ENCODE data around the gene PLPP6. TPM values are rescaled to one million over a fixed set of nuclear protein-coding genes. Genes with fewer than 3 reads are reported as not detected.

PLPP6 gene
- 8.6 TPM in 2 replicates for total RNA-seq
- long read RNA-seq, transcript PLPP6-201 (1 exons, 2,944 nt), result major isoform, 11 of 11 reads
- long read RNA-seq, partial matches to known transcripts, result 0 of 11 reads
- long read RNA-seq, other reads (novel, unspliced or antisense), result 0 of 11 reads

DNA sequence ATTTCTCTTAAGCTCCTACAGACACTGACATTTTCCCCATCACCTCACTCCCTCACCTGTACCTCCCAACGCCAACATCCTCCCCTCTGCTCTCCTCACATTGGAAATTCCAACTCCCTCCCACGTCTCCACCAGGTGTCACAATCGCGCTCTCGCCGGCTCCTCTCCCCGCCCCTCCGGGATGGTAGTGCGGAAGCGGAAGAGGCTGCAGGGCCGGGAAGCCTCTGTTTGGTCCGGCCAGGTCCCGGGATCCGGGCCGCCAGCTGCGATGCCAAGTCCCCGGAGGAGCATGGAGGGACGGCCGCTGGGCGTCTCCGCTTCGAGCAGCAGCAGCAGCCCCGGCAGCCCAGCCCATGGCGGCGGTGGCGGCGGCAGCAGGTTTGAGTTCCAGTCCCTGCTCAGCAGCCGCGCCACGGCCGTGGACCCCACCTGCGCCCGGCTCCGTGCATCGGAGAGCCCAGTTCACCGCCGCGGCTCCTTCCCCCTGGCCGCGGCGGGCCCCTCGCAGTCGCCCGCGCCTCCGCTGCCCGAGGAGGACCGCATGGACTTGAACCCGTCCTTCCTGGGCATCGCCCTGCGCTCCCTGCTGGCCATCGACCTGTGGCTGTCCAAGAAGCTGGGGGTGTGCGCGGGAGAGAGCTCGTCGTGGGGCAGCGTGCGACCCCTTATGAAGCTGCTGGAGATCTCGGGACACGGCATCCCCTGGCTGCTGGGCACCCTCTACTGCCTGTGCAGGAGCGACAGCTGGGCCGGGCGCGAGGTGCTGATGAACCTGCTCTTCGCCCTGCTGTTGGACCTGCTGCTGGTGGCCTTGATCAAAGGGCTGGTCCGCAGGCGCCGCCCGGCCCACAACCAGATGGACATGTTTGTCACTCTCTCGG, at the start of gene PLPP6:
TSS of gene PLPP6 (plus strand) at position 187 of the 881 bp plus-strand sequence. CDS start at position 269, 82 bp downstream.
- Mint-ChIP-seq H3K4me1 (peaks cover 45% of the 10 kb centered on the region), H3K27me3 (ENCODE audit: low read depth) (peaks cover 33% of the 10 kb centered on the region)
- peak; percentile 70 for DNase-seq (ENCODE audit: low read depth, low spot score)

GRCh38 chr9:4614627-4615026, 47.5 kb upstream of the PLPP6 start:
- TF ChIP-seq, protein P1, sequence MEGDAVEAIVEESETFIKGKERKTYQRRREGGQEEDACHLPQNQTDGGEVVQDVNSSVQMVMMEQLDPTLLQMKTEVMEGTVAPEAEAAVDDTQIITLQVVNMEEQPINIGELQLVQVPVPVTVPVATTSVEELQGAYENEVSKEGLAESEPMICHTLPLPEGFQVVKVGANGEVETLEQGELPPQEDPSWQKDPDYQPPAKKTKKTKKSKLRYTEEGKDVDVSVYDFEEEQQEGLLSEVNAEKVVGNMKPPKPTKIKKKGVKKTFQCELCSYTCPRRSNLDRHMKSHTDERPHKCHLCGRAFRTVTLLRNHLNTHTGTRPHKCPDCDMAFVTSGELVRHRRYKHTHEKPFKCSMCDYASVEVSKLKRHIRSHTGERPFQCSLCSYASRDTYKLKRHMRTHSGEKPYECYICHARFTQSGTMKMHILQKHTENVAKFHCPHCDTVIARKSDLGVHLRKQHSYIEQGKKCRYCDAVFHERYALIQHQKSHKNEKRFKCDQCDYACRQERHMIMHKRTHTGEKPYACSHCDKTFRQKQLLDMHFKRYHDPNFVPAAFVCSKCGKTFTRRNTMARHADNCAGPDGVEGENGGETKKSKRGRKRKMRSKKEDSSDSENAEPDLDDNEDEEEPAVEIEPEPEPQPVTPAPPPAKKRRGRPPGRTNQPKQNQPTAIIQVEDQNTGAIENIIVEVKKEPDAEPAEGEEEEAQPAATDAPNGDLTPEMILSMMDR (conservative IDR thresholded peaks at IDR 0.05), result no peak
- DNase-seq (ENCODE audit: low read depth, low spot score), result no peak
- H3K27ac Mint-ChIP-seq (ENCODE audit: unreplicated experiment), result no peak overlapping the region
- peaks cover 8% of the 10 kb centered on the region for H3K4me1 Mint-ChIP-seq
- H3K4me3 Mint-ChIP-seq, result no peak overlapping the region
- H3K36me3 Mint-ChIP-seq (ENCODE audit: low read depth), result peaks cover 2% of the 10 kb centered on the region
- peaks cover 3% of the 10 kb centered on the region for H3K27me3 Mint-ChIP-seq (ENCODE audit: low read depth)
- peaks cover 5% of the 10 kb centered on the region for H3K9me3 Mint-ChIP-seq

More for the DNA sequence above, at the start of gene PLPP6:
- TF ChIP-seq, protein P1 (conservative IDR thresholded peaks at IDR 0.05), result peak; percentile 62
- Mint-ChIP-seq H3K36me3 (ENCODE audit: low read depth) (no peaks in the 10 kb centered on the region), H3K4me3 (peak within 1 kb of the TSS; percentile 91), H3K27ac (ENCODE audit: unreplicated experiment) (no peak within 1 kb of the TSS), H3K9me3 (no peaks in the 10 kb centered on the region)

- H3K36me3 Mint-ChIP-seq (ENCODE audit: low read depth), result peaks cover 2% of the 10 kb centered on the region
- no peak overlapping the region for H3K27ac Mint-ChIP-seq (ENCODE audit: unreplicated experiment)
- peaks cover 3% of the 10 kb centered on the region for H3K27me3 Mint-ChIP-seq (ENCODE audit: low read depth)
These were observed 46.8 kb upstream of the PLPP6 start for GRCh38 chr9:4615251-4615650.

GRCh38 chr9:4615778-4616177, 46.3 kb upstream of the PLPP6 start:
- TF ChIP-seq, protein P1 (conservative IDR thresholded peaks at IDR 0.05), result no peak
- Mint-ChIP-seq H3K27me3 (ENCODE audit: low read depth) (peaks cover 3% of the 10 kb centered on the region), H3K4me3 (no peak overlapping the region), H3K9me3 (peaks cover 5% of the 10 kb centered on the region), H3K36me3 (ENCODE audit: low read depth) (peaks cover 2% of the 10 kb centered on the region), H3K27ac (ENCODE audit: unreplicated experiment) (no peak overlapping the region), H3K4me1 (peaks cover 8% of the 10 kb centered on the region)
- no peak for DNase-seq (ENCODE audit: low read depth, low spot score)

More at GRCh38 chr9:4615251-4615650, 46.8 kb upstream of the PLPP6 start:
- peaks cover 5% of the 10 kb centered on the region for H3K9me3 Mint-ChIP-seq
- DNase-seq (ENCODE audit: low read depth, low spot score), result no peak
- H3K4me1 Mint-ChIP-seq, result peaks cover 8% of the 10 kb centered on the region
- TF ChIP-seq, protein P1 (conservative IDR thresholded peaks at IDR 0.05), result no peak
- no peak overlapping the region for H3K4me3 Mint-ChIP-seq

DNA sequence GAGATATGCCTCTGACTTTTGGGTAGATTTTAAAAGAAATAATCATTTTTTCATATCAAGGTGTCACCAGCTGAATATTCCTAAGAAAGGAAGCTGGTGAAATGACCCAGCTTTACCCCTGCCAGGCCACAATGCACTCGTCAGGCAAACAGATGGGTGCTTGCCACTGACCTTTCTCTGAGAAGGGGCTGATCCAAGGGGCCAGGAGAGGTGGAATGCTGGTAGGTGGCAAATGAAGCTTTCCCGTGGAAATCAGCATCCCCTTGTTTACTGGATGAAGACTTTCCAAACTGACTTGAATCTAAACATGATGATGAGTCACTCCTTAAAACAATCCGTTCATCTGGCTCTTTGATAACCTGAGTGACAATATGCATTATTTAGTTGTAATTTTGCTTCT, 44.3 kb upstream of the PLPP6 start:
- no peak for DNase-seq (ENCODE audit: low read depth, low spot score)
- Mint-ChIP-seq H3K9me3 (no peaks in the 10 kb centered on the region), H3K36me3 (ENCODE audit: low read depth) (no peaks in the 10 kb centered on the region), H3K4me3 (no peak overlapping the region), H3K27ac (ENCODE audit: unreplicated experiment) (no peak overlapping the region), H3K4me1 (peaks cover 8% of the 10 kb centered on the region), H3K27me3 (ENCODE audit: low read depth) (peaks cover 3% of the 10 kb centered on the region)
- TF ChIP-seq, protein P1 (conservative IDR thresholded peaks at IDR 0.05), result no peak
